H9 (cell line): ENCODE measurements around the gene ATP6V0B. TPM values are rescaled to one million over a fixed set of nuclear protein-coding genes. Genes with fewer than 3 reads are reported as not detected.

Experiments
- DNase-seq: peaks from one replicate; pipeline ENCODE4 v3.0.0-alpha.2; 2017
- H2AFZ ChIP-seq: one replicate; pipeline ENCODE4 v1.6.1; 2013; ENCODE audit warnings: mild to moderate bottlenecking, low read length, control low read depth, moderate library complexity
- H2AK5ac ChIP-seq: 2 replicates; pipeline ENCODE4 v1.6.1; 2013; ENCODE audit warnings: low read length, control low read depth, mixed read lengths; ENCODE audit not compliant: insufficient read length
- H2BK120ac ChIP-seq: one replicate; pipeline ENCODE4 v1.6.1; 2013; ENCODE audit warnings: low read depth, mild to moderate bottlenecking, low read length, control low read depth, inconsistent platforms; ENCODE audit not compliant: poor library complexity, severe bottlenecking
- H2BK12ac ChIP-seq: 2 replicates; pipeline ENCODE4 v1.6.1; 2013; ENCODE audit warnings: low read length, control low read depth, mixed read lengths, low read depth; ENCODE audit not compliant: insufficient read length
- H2BK15ac ChIP-seq: 2 replicates; pipeline ENCODE4 v1.6.1; 2013; ENCODE audit warnings: low read depth, low read length, control low read depth
- H2BK20ac ChIP-seq: one replicate; pipeline ENCODE4 v1.6.1; 2013; ENCODE audit warnings: low read depth, mild to moderate bottlenecking, low read length, control low read depth, inconsistent platforms; ENCODE audit not compliant: poor library complexity, severe bottlenecking
- H2BK5ac ChIP-seq: 2 replicates; pipeline ENCODE4 v1.6.1; 2013; ENCODE audit warnings: low read length, control low read depth, mixed read lengths; ENCODE audit not compliant: insufficient read length
- H3K14ac ChIP-seq: 2 replicates; pipeline ENCODE4 v1.6.1; 2013; ENCODE audit warnings: low read length, control low read depth; ENCODE audit not compliant: insufficient read depth
- H3K18ac ChIP-seq: 2 replicates; pipeline ENCODE4 v1.6.1; 2013; ENCODE audit warnings: low read depth, mild to moderate bottlenecking, mixed read lengths, low read length, control low read depth; ENCODE audit not compliant: insufficient read length
- H3K23ac ChIP-seq: 2 replicates; pipeline ENCODE4 v1.6.1; 2013; ENCODE audit warnings: low read length, control low read depth, mixed read lengths, low read depth; ENCODE audit not compliant: insufficient read length
- H3K23me2 ChIP-seq: 2 replicates; pipeline ENCODE4 v1.6.1; 2013; ENCODE audit warnings: low read depth, mild to moderate bottlenecking, mixed read lengths, low read length, control low read depth; ENCODE audit not compliant: insufficient read length, poor library complexity, severe bottlenecking
- H3K27ac ChIP-seq: 2 replicates; pipeline ENCODE4 v1.5.1; 2013; ENCODE audit warnings: low read length, control low read depth, mixed read lengths, low read depth; ENCODE audit not compliant: insufficient read length
- H3K27me3 ChIP-seq: 2 replicates; pipeline ENCODE4 v1.6.1; 2013; ENCODE audit warnings: low read length, control low read depth, inconsistent platforms; ENCODE audit not compliant: insufficient read depth
- H3K4ac ChIP-seq: 2 replicates; pipeline ENCODE4 v1.6.1; 2013; ENCODE audit warnings: low read depth, mild to moderate bottlenecking, control low read depth, inconsistent platforms, low read length, moderate library complexity
- H3K4me1 ChIP-seq: 2 replicates; pipeline ENCODE4 v1.6.1; 2013; ENCODE audit warnings: low read length, control low read depth, inconsistent platforms; ENCODE audit not compliant: insufficient read depth
- H3K4me2 ChIP-seq: 2 replicates; pipeline ENCODE4 v1.6.1; 2013; ENCODE audit warnings: low read length, control low read depth, mixed read lengths; ENCODE audit not compliant: insufficient read length, insufficient read depth
- H3K56ac ChIP-seq: 2 replicates; pipeline ENCODE4 v1.6.1; 2013; ENCODE audit warnings: low read depth, mild to moderate bottlenecking, mixed read lengths, low read length, control low read depth; ENCODE audit not compliant: insufficient read length
- H3K79me1 ChIP-seq: 2 replicates; pipeline ENCODE4 v1.6.1; 2013; ENCODE audit warnings: low read depth, mild to moderate bottlenecking, moderate library complexity, low read length, control low read depth, inconsistent platforms; ENCODE audit not compliant: insufficient read depth, poor library complexity, severe bottlenecking
- H3K79me2 ChIP-seq: 2 replicates; pipeline ENCODE4 v1.6.1; 2013; ENCODE audit warnings: low read length, control low read depth, inconsistent platforms; ENCODE audit not compliant: insufficient read depth
- H3K9ac ChIP-seq: 2 replicates; pipeline ENCODE4 v1.6.1; 2013; ENCODE audit warnings: low read length, control low read depth, mixed read lengths; ENCODE audit not compliant: insufficient read length; ENCODE audit errors: extremely low read depth
- H3K9me3 ChIP-seq: one replicate; pipeline ENCODE4 v1.6.1; 2013; ENCODE audit warnings: low read depth, low read length, inconsistent platforms; ENCODE audit not compliant: control insufficient read depth
- H3T11ph ChIP-seq: one replicate; pipeline ENCODE4 v1.6.1; 2013; ENCODE audit warnings: mild to moderate bottlenecking, low read length, control low read depth, inconsistent platforms
- H4K20me1 ChIP-seq: one replicate; pipeline ENCODE4 v1.6.1; 2013; ENCODE audit not compliant: control insufficient read depth, insufficient read length, insufficient read depth
- H4K5ac ChIP-seq: 2 replicates; pipeline ENCODE4 v1.6.1; 2013; ENCODE audit warnings: low read depth, mild to moderate bottlenecking, mixed read lengths, low read length, control low read depth; ENCODE audit not compliant: insufficient read length
- H4K8ac ChIP-seq: replicated peaks from 2 replicates; pipeline ENCODE4 v1.6.1; 2013; ENCODE audit warnings: low read length, control low read depth, mixed read lengths, low read depth; ENCODE audit not compliant: insufficient read length
- H4K91ac ChIP-seq: 2 replicates; pipeline ENCODE4 v1.6.1; 2013; ENCODE audit warnings: low read depth, mild to moderate bottlenecking, moderate library complexity, mixed read lengths, low read length, control low read depth; ENCODE audit not compliant: insufficient read length
- H3K27ac Mint-ChIP-seq, 3 experiments: 2 replicates in 2 of 3; 3 replicates in 1 of 3; pipeline ENCODE4 v1.8.0; 2020 to 2021; ENCODE audit warnings: mixed read lengths in 3 of 3, mild to moderate bottlenecking in 1 of 3, moderate library complexity in 1 of 3
- H3K27me3 Mint-ChIP-seq: 2 replicates; pipeline ENCODE4 v1.8.0; 2021; ENCODE audit warnings: low read depth, mild to moderate bottlenecking, moderate library complexity, mixed read lengths
- H3K36me3 Mint-ChIP-seq, 3 experiments: 2 replicates in 2 of 3; 3 replicates in 1 of 3; pipeline ENCODE4 v1.8.0; 2020 to 2021; ENCODE audit warnings: low read depth in 3 of 3, mixed read lengths in 3 of 3; ENCODE audit not compliant: insufficient read depth in 1 of 3
- H3K4me1 Mint-ChIP-seq, 2 experiments: 2 replicates each; pipeline ENCODE4 v1.8.0; 2020; ENCODE audit warnings: mixed read lengths in 2 of 2
- H3K4me3 Mint-ChIP-seq, 2 experiments: 2 replicates in 1 of 2; 3 replicates in 1 of 2; pipeline ENCODE4 v1.8.0; 2020 to 2021; ENCODE audit warnings: mild to moderate bottlenecking in 2 of 2, mixed read lengths in 2 of 2, moderate library complexity in 1 of 2
- H3K9me3 Mint-ChIP-seq, 2 experiments: 2 replicates in 1 of 2; 3 replicates in 1 of 2; pipeline ENCODE4 v1.8.0; 2020; ENCODE audit warnings: mild to moderate bottlenecking in 2 of 2, mixed read lengths in 2 of 2, moderate library complexity in 1 of 2
- CTCF ChIP-seq: fragments of 200-600 bp; sonication (generic); conservative IDR thresholded peaks from 3 replicates; pipeline ENCODE4 v1.8.0; 2021; ENCODE audit warnings: antibody characterized with exemption, mild to moderate bottlenecking
- WGBS: extraction: QIAGEN DNeasy Blood & Tissue Kit; methylation state at CpG from one replicate; pipeline ENCODE4 v1.1.7; 2013; ENCODE audit warnings: missing lambda C conversion rate, low lambda C conversion rate, mixed read lengths; ENCODE audit not compliant: insufficient read length; ENCODE audit errors: extremely low coverage; 5-methylcytosine and 5-hydroxymethylcytosine counted together
- total RNA-seq: library from RNA; stranded (reverse); gene quantifications from 2 replicates; pipeline ENCODE4 v1.2.1, GENCODE V29; 2021

Gene ATP6V0B
- total RNA-seq, 1 experiment from 2014 or later: 131 TPM

- H3K4ac ChIP-seq: no peak overlapping the region
- H3T11ph ChIP-seq: no peak overlapping the region
- Mint-ChIP-seq H3K27ac (no peak overlapping the region), H3K36me3 (peaks cover 1 to 22% (median 16%) of the 10 kb centered on the region in 3 experiments; a peak in 5 of 7 replicates), H3K27me3 (no peaks in the 10 kb centered on the region), H3K4me3 (no peak overlapping the region), H3K9me3 (no peaks in the 10 kb centered on the region), H3K4me1 (peaks cover 5 to 10% of the 10 kb centered on the region in 2 experiments)
- H2BK120ac ChIP-seq: no peak overlapping the region
- H4K91ac ChIP-seq: no peak overlapping the region
- no peak overlapping the region for H2BK15ac ChIP-seq
- no peak overlapping the region for H2AK5ac ChIP-seq
- DNase-seq: no peak
- H3K27me3 ChIP-seq: no peaks in the 10 kb centered on the region
- H3K27ac ChIP-seq: no peak overlapping the region
- no peaks in the 10 kb centered on the region for H3K4me1 ChIP-seq
- H3K14ac ChIP-seq: no peak overlapping the region
- no peak overlapping the region for H3K23ac ChIP-seq
- H3K9me3 ChIP-seq: no peaks in the 10 kb centered on the region
- no peak overlapping the region for H2BK5ac ChIP-seq
- no peaks in the 10 kb centered on the region for H3K79me2 ChIP-seq
- H3K4me2 ChIP-seq: no peak overlapping the region
- no CpG with 5 or more reads among the region's 8 CpGs for WGBS
- no peak overlapping the region for H2BK20ac ChIP-seq
- H3K56ac ChIP-seq: no peak overlapping the region
- H3K79me1 ChIP-seq: no peaks in the 10 kb centered on the region
- no peak overlapping the region for H3K18ac ChIP-seq
- no peak overlapping the region for H4K5ac ChIP-seq
- H3K9ac ChIP-seq: no peak overlapping the region
- no peak overlapping the region for H2BK12ac ChIP-seq
- H4K8ac ChIP-seq: no peak overlapping the region
- no peaks in the 10 kb centered on the region for H4K20me1 ChIP-seq
- no peaks in the 10 kb centered on the region for H3K23me2 ChIP-seq
- no peak for TF ChIP-seq CTCF
- H2AFZ ChIP-seq: no peak overlapping the region
Measured at GRCh38 chr1:43956234-43956633, 18.5 kb upstream of the ATP6V0B start.
